Measurements from ENCODE around the gene L3MBTL1. TPM values are rescaled to one million over a fixed set of nuclear protein-coding genes. Genes with fewer than 3 reads are reported as not detected.

L3MBTL1 gene

Small RNAs within 50 kb of the gene (small RNA-seq; reads per million reads assigned to genes)
- not detected for gene RNU6-1251P (ENCODE audit: insufficient read depth)

All from neuronal stem cell (in vitro differentiated cells).